K562 (cell line): ENCODE data around the gene TBC1D10A. TPM values are rescaled to one million over a fixed set of nuclear protein-coding genes. Genes with fewer than 3 reads are reported as not detected.

Experiments used
- ATAC-seq: fragments of 200-7000 bp; cut with Tn5 transposase; 3 replicates; pipeline ENCODE4 v1.9.1; 2020; ENCODE audit warnings: moderate library complexity
- BruUV-seq: library from RNA; stranded (reverse); fragments of 400-500 nt; replicated peaks from 2 replicates; lab custom pipeline; 2021; lab: Mats Ljungman, UMichigan
- CTCF ChIA-PET: fragments of 300-600 bp; formaldehyde crosslinking; extraction: SDS; loops from one replicate; lab custom pipeline; 2021; ENCODE audit warnings: low intra/inter-chr PET ratio; lab: Yijun Ruan, JAX
- POLR2A ChIA-PET: fragments of 300-600, 350-650 bp; sonication (Branson Sonifier 250); formaldehyde crosslinking; extraction: SDS; loops from one replicate; lab custom pipeline; 2021; ENCODE audit warnings: antibody characterized with exemption, inconsistent platforms; lab: Yijun Ruan, JAX
- DNase-seq, 4 experiments: peaks; one replicate each; pipeline versions ENCODE4 v3.0.0 to v3.0.0-alpha.2; 2011 to 2018; ENCODE audit warnings: low spot score in 3 of 4, mixed read lengths in 3 of 4; ENCODE audit errors: extremely low read depth in 1 of 4
- FAIRE-seq: peaks from 2 replicates; lab custom pipeline; 2011; peaks lifted over from hg19 to GRCh38; lab: Jason Lieb, UNC
- H2AFZ ChIP-seq: 2 replicates; pipeline ENCODE4 v1.6.0; 2011; ENCODE audit warnings: low read depth, low read length, control low read depth, inconsistent platforms
- H3K27ac ChIP-seq: fragments of 200-600 bp; 3 replicates; pipeline ENCODE4 v1.8.0; 2011; ENCODE audit warnings: low read depth, mild to moderate bottlenecking, control low read depth, inconsistent platforms, low read length, moderate library complexity, mixed read lengths; ENCODE audit errors: extremely low read depth
- H3K27me3 ChIP-seq, 2 experiments: fragments of 300-600 bp in 1 of 2; 2 replicates in 1 of 2; 3 replicates in 1 of 2; pipeline versions ENCODE4 v1.6.0 to v1.8.0; 2011; ENCODE audit warnings: inconsistent platforms in 2 of 2, low read length in 2 of 2, mild to moderate bottlenecking in 1 of 2, mixed read lengths in 1 of 2, moderate library complexity in 1 of 2; ENCODE audit not compliant: control insufficient read depth in 2 of 2, insufficient read depth in 2 of 2
- H3K36me3 ChIP-seq: fragments of 300-600 bp; 3 replicates; pipeline ENCODE4 v1.8.0; 2011; ENCODE audit warnings: mild to moderate bottlenecking, low read length, inconsistent platforms; ENCODE audit not compliant: control insufficient read depth, insufficient read depth
- H3K4me1 ChIP-seq, 2 experiments: fragments of 200-600 bp in 1 of 2; replicated peaks in 1 of 2; 2 replicates in 1 of 2; 3 replicates in 1 of 2; pipeline versions ENCODE4 v1.5.1 to v1.8.0; 2011; ENCODE audit warnings: inconsistent platforms in 2 of 2, low read length in 2 of 2, mild to moderate bottlenecking in 1 of 2, mixed read lengths in 1 of 2, moderate library complexity in 1 of 2; ENCODE audit not compliant: control insufficient read depth in 2 of 2, insufficient read depth in 2 of 2
- H3K4me2 ChIP-seq: 2 replicates; pipeline ENCODE4 v1.6.1; 2011; ENCODE audit warnings: low read length, control low read depth, inconsistent platforms, mixed read lengths; ENCODE audit not compliant: insufficient read depth
- H3K4me3 ChIP-seq: fragments of 200-600 bp; sonication (generic), shearing (Covaris generic); 2 replicates; pipeline ENCODE4 v1.5.1; 2016; ENCODE audit warnings: control low read depth, inconsistent platforms
- H3K79me2 ChIP-seq: fragments of 200-600 bp; 3 replicates; pipeline ENCODE4 v1.8.0; 2011; ENCODE audit warnings: low read length, inconsistent platforms; ENCODE audit not compliant: control insufficient read depth, insufficient read depth
- H3K9ac ChIP-seq, 2 experiments: 2 replicates each; pipeline versions ENCODE4 v1.6.0 to v1.6.1; 2011; ENCODE audit warnings: low read depth in 2 of 2, low read length in 2 of 2, control low read depth in 1 of 2, inconsistent platforms in 1 of 2, mild to moderate bottlenecking in 1 of 2, mixed read lengths in 1 of 2; ENCODE audit not compliant: insufficient read depth in 1 of 2
- H3K9me1 ChIP-seq: one replicate; pipeline ENCODE4 v1.6.0; 2011; ENCODE audit warnings: inconsistent platforms, mild to moderate bottlenecking, low read length, moderate library complexity; ENCODE audit not compliant: control insufficient read depth, insufficient read depth
- H3K9me3 ChIP-seq: replicated peaks from 2 replicates; pipeline ENCODE4 v1.5.1; 2011; ENCODE audit warnings: low read depth, low read length, inconsistent platforms; ENCODE audit not compliant: control insufficient read depth, insufficient read depth
- H4K20me1 ChIP-seq: replicated peaks from 2 replicates; pipeline ENCODE4 v1.6.1; 2011; ENCODE audit warnings: low read length, inconsistent platforms, mixed read lengths; ENCODE audit not compliant: control insufficient read depth, insufficient read depth
- BRCA1 ChIP-seq, 2 experiments: fragments of 450-650 bp in 1 of 2; sonication (generic) in 1 of 2; formaldehyde crosslinking in 1 of 2; IDR thresholded peaks; 2 replicates each; pipeline versions ENCODE4 v1.5.0 to v1.6.1; 2017 to 2020; ENCODE audit warnings: mild to moderate bottlenecking in 1 of 2, missing genetic modification reagents in 1 of 2
- CBX2 ChIP-seq: fragments of 200-600 bp; sonication (generic); IDR thresholded peaks from one replicate; pipeline ENCODE4 v1.6.1; 2012; ENCODE audit warnings: mild to moderate bottlenecking, low read length, inconsistent platforms; ENCODE audit not compliant: insufficient read depth, poor library complexity, severe bottlenecking
- CBX8 ChIP-seq: fragments of 200-600 bp; sonication (generic); IDR thresholded peaks from 2 replicates; pipeline ENCODE4 v1.6.1; 2012; ENCODE audit warnings: borderline replicate concordance, mixed run types, low read depth, mild to moderate bottlenecking, moderate library complexity, mixed read lengths, low read length, control low read depth, inconsistent platforms; ENCODE audit not compliant: poor library complexity, severe bottlenecking; ENCODE audit errors: extremely low read depth
- CCAR2 ChIP-seq: fragments of 200-400 bp; formaldehyde crosslinking; IDR thresholded peaks from 2 replicates; pipeline ENCODE4 v1.6.1; 2017; ENCODE audit warnings: mild to moderate bottlenecking, low read depth, low read length
- ETS1 ChIP-seq: conservative IDR thresholded peaks from 2 replicates; pipeline ENCODE4 v1.6.1; 2011; ENCODE audit warnings: low read depth, mild to moderate bottlenecking, low read length; ENCODE audit not compliant: control insufficient read depth
- EZH2 ChIP-seq: IDR thresholded peaks from 2 replicates; pipeline ENCODE4 v1.6.1; 2012; ENCODE audit warnings: low read depth, mild to moderate bottlenecking, inconsistent platforms, low read length, borderline replicate concordance
- GABPB2 ChIP-seq: fragments of 250-450 bp; sonication (Bioruptor Pico); conservative IDR thresholded peaks from 2 replicates; pipeline ENCODE4 v1.5.1; 2021; ENCODE audit warnings: mild to moderate bottlenecking
- JUNB ChIP-seq: fragments of 450-650 bp; formaldehyde crosslinking; conservative IDR thresholded peaks from 2 replicates; pipeline ENCODE4 v1.4.0; 2020; ENCODE audit warnings: mild to moderate bottlenecking
- L3MBTL2 ChIP-seq: fragments of 450-650 bp; IDR thresholded peaks from 2 replicates; pipeline ENCODE4 v1.6.1; 2016; ENCODE audit warnings: mild to moderate bottlenecking, moderate library complexity
- NBN ChIP-seq: fragments of 450-650 bp; IDR thresholded peaks from 2 replicates; pipeline ENCODE4 v1.6.1; 2016; ENCODE audit warnings: low read depth, mild to moderate bottlenecking
- SAFB2 ChIP-seq: fragments of 200-400 bp; formaldehyde crosslinking; IDR thresholded peaks from 2 replicates; pipeline ENCODE4 v1.6.1; 2018; ENCODE audit warnings: borderline replicate concordance, low read length, low read depth, moderate library complexity; ENCODE audit not compliant: severe bottlenecking
- SNAPC5 ChIP-seq: fragments of 250-450 bp; sonication (Bioruptor Pico); IDR thresholded peaks from 2 replicates; pipeline ENCODE4 v1.8.0; 2021; ENCODE audit warnings: moderate library complexity, mild to moderate bottlenecking, inconsistent platforms
- TAL1 ChIP-seq: fragments of 450-650 bp; IDR thresholded peaks from 2 replicates; pipeline ENCODE4 v1.6.1; 2016; ENCODE audit warnings: mild to moderate bottlenecking
- ZKSCAN1 ChIP-seq: fragments of 150-350 bp; IDR thresholded peaks from 2 replicates; pipeline ENCODE4 v1.6.1; 2016; ENCODE audit warnings: low read depth, low read length
- ZKSCAN3 ChIP-seq: fragments of 250-450 bp; sonication (Bioruptor Pico); IDR thresholded peaks from 2 replicates; pipeline ENCODE4 v1.4.0; 2020
- ZNF584 ChIP-seq: fragments of 200-800 bp; sonication (Bioruptor generic); IDR thresholded peaks from 2 replicates; pipeline ENCODE4 v1.6.1; 2016; ENCODE audit warnings: low read depth, mild to moderate bottlenecking, missing genetic modification characterization, missing compliant biosample characterization
- WGBS: fragments of 100-300 bp; shearing (Covaris generic); methylation state at CpG from one replicate; pipeline ENCODE4 v1.1.6; 2016; ENCODE audit warnings: low coverage, mixed read lengths; ENCODE audit not compliant: insufficient coverage; ENCODE audit errors: missing lambda C conversion rate; 5-methylcytosine and 5-hydroxymethylcytosine counted together
- in situ Hi-C: fragments of 300-500 bp; cut with MboI; formaldehyde crosslinking; loops from 4 replicates; pipeline ENCODE4 v1.15.0; 2018; ENCODE audit warnings: inconsistent platforms, mixed read lengths
- intact Hi-C: fragments of 100-400 bp; cut with micrococcal nuclease; formaldehyde crosslinking; loops from 2 replicates; pipeline ENCODE4 v1.14.2; 2022
- polyA plus RNA-seq, 8 experiments: library from polyadenylated mRNA; depleted of rRNA in 4 of 8; stranded (reverse) in 5 of 8; unstranded in 3 of 8; fragments of >200 nt; fragmentation: Nextera tagmentation in 2 of 8; fragmentation: Illumina TruSeq in 1 of 8; extraction: Ambion mirVana in 2 of 8; extraction: Trizol in 1 of 8; gene quantifications; 2 replicates each; pipeline versions ENCODE4 v1.2.1 to v1.2.3, GENCODE V29; 2011 to 2014; ENCODE audit warnings: inconsistent platforms in 1 of 8, missing spikeins in 1 of 8
- total RNA-seq, 7 experiments: library from RNA; depleted of rRNA in 6 of 7; stranded (reverse); fragments of >200 nt in 6 of 7; fragmentation: Illumina TruSeq in 2 of 7; extraction: Trizol in 2 of 7; gene quantifications; 2 replicates each; pipeline versions ENCODE4 v1.2.1 to v1.2.3, GENCODE V29; 2011 to 2021; ENCODE audit warnings: low replicate concordance in 1 of 7
- TF ChIP-seq, protein P1 (sequence below): fragments of 450-650 bp; formaldehyde crosslinking; IDR thresholded peaks from 2 replicates; pipeline ENCODE4 v1.4.0; 2022; ENCODE audit warnings: mild to moderate bottlenecking, moderate library complexity
- TF ChIP-seq, protein P2 (sequence below): fragments of 250-450 bp; sonication (Bioruptor Pico); IDR thresholded peaks from 2 replicates; pipeline ENCODE4 v1.5.0; 2020; ENCODE audit warnings: mild to moderate bottlenecking

TBC1D10A gene
- total and polyA plus RNA-seq, 9 of the 15 experiments (the other 6 are each of a cell fraction or from before 2014, with no cell fraction given), result 0.13 to 10.4 (median 4.6) TPM

DNA sequence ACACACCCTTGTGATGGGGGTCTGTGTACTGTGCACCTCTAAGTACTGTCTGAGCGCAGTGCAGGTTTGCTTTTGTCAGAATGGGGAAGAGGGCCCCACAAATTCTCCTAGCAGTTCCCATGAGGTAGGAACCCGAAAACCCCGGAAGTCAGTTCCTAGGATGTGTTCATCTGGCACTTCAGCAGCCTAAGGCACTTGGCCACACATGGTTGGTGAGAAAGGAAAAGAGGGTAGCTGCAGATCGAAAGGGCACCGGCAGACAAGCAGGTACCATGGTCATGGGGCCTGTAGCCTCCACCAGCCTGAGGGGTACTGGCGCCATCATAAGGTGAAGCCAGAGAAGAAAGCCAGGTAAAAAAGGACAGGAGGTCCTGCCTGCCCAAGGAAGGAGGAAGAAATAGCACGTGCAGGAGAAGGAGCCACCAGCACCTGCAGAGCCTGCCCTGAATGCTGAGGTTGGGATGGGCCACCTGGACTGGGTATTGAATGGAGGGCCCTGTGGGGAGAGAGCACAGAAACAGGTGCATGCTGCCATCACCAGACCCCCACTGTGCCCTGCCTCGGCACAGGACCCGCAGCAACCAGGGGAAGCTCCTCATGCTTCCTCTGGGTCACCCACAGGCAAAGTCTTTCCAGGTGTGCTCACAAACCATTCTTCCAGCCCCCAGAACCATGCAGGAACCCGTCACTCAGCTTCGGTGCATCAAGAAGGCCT lies 29.3 kb downstream of the TBC1D10A start:
- Histone ChIP-seq H3K4me3 (no peak overlapping the region), H3K27me3 (no peaks in the 10 kb centered on the region), H3K9me3 (no peaks in the 10 kb centered on the region), H4K20me1 (no peaks in the 10 kb centered on the region), H3K9ac (no peak overlapping the region), H3K4me1 (0 out of 5 replicates have a peak, but pooled peaks cover 0 to 2% of the 10 kb centered on the region in 2 experiments), H3K79me2 (no peaks in the 10 kb centered on the region), H3K4me2 (no peak overlapping the region), H3K9me1 (no peaks in the 10 kb centered on the region), H3K36me3 (peaks cover 14% of the 10 kb centered on the region; the same call in 1 of the 3 replicates), H2AFZ (no peak overlapping the region), H3K27ac (no peak overlapping the region)
- intact Hi-C loops (no loop called here), in situ Hi-C loops (no loop called here)
- ATAC-seq, result no peak
- TF ChIP-seq ETS1 (no peak), SNAPC5 (no peak), JUNB (CRISPR knock-in tag) (no peak), ZKSCAN3 (CRISPR knock-in tag) (no peak), L3MBTL2 (no peak), CBX2 (no peak), NBN (no peak), CBX8 (no peak), CCAR2 (no peak), ZNF584 (CRISPR knock-in tag) (no peak), SAFB2 (no peak), TAL1 (no peak), GABPB2 (CRISPR knock-in tag) (no peak), EZH2 (no peak), ZKSCAN1 (no peak), BRCA1 (IDR thresholded peaks at IDR 0.05) (no peak), BRCA1 (CRISPR knock-in tag; IDR thresholded peaks at IDR 0.05) (no peak)
- TF ChIP-seq, protein P1, sequence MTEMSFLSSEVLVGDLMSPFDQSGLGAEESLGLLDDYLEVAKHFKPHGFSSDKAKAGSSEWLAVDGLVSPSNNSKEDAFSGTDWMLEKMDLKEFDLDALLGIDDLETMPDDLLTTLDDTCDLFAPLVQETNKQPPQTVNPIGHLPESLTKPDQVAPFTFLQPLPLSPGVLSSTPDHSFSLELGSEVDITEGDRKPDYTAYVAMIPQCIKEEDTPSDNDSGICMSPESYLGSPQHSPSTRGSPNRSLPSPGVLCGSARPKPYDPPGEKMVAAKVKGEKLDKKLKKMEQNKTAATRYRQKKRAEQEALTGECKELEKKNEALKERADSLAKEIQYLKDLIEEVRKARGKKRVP (CRISPR knock-in tag), result no peak
- TF ChIP-seq, protein P2, sequence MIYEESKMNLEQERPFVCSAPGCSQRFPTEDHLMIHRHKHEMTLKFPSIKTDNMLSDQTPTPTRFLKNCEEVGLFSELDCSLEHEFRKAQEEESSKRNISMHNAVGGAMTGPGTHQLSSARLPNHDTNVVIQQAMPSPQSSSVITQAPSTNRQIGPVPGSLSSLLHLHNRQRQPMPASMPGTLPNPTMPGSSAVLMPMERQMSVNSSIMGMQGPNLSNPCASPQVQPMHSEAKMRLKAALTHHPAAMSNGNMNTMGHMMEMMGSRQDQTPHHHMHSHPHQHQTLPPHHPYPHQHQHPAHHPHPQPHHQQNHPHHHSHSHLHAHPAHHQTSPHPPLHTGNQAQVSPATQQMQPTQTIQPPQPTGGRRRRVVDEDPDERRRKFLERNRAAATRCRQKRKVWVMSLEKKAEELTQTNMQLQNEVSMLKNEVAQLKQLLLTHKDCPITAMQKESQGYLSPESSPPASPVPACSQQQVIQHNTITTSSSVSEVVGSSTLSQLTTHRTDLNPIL (CRISPR knock-in tag), result no peak
- DNase-seq, result no peak
- WGBS, result 86% methylated on average over 8 of the region's 11 CpGs
- no peak for FAIRE-seq
- ChIA-PET CTCF (no interaction called here), POLR2A (no interaction called here)
- no TSS peak for BruUV-seq
